Activated CD8-positive, alpha-beta memory T cell treated with anti-CD3 and anti-CD28 coated beads, Interleukin-2, amount 10 ng/mL, durations not matched to agents 7 days and 5 days (primary cell): ENCODE measurements around the gene ZNF639. TPM values are rescaled to one million over a fixed set of nuclear protein-coding genes. Genes with fewer than 3 reads are reported as not detected.
"Not testable (repeated sequence)": the region's sequence is repeated elsewhere in the genome, so short reads cannot be mapped to it uniquely, and the experiment has no call there.

Source experiments
- ATAC-seq: fragments of 150-1000 bp; cut with Tn5 transposase; one replicate; pipeline ENCODE4 v1.10.0; 2021; ENCODE audit warnings: moderate library complexity
- CTCF ChIA-PET: fragments of 350-600 bp; sonication (Branson Sonifier 250); formaldehyde crosslinking; loops from one replicate; lab custom pipeline; 2021; ENCODE audit warnings: antibody characterized with exemption; lab: Charles Lee
- DNase-seq: peaks from one replicate; pipeline ENCODE4 v3.0.0-alpha.2; 2020
- H3K27ac Mint-ChIP-seq: one replicate; pipeline ENCODE4 v1.8.0; 2021; ENCODE audit warnings: mild to moderate bottlenecking, mixed read lengths
- H3K27me3 Mint-ChIP-seq: one replicate; pipeline ENCODE4 v1.8.0; 2021; ENCODE audit warnings: mixed read lengths
- H3K36me3 Mint-ChIP-seq: one replicate; pipeline ENCODE4 v1.8.0; 2021; ENCODE audit warnings: mild to moderate bottlenecking, mixed read lengths
- H3K4me1 Mint-ChIP-seq: one replicate; pipeline ENCODE4 v1.8.0; 2021; ENCODE audit warnings: mixed read lengths
- H3K4me3 Mint-ChIP-seq: one replicate; pipeline ENCODE4 v1.8.0; 2021; ENCODE audit warnings: mild to moderate bottlenecking, moderate library complexity, mixed read lengths
- H3K9me3 Mint-ChIP-seq: one replicate; pipeline ENCODE4 v1.8.0; 2022; ENCODE audit warnings: low read depth, mixed read lengths
- total RNA-seq, 2 experiments: library from RNA; stranded (reverse); gene quantifications; one replicate each; pipeline ENCODE4 v1.2.3, GENCODE V29; 2021

The ZNF639 gene
- total RNA-seq, 2 experiments from 2014 or later = 30.1 to 32.2 TPM

DNA sequence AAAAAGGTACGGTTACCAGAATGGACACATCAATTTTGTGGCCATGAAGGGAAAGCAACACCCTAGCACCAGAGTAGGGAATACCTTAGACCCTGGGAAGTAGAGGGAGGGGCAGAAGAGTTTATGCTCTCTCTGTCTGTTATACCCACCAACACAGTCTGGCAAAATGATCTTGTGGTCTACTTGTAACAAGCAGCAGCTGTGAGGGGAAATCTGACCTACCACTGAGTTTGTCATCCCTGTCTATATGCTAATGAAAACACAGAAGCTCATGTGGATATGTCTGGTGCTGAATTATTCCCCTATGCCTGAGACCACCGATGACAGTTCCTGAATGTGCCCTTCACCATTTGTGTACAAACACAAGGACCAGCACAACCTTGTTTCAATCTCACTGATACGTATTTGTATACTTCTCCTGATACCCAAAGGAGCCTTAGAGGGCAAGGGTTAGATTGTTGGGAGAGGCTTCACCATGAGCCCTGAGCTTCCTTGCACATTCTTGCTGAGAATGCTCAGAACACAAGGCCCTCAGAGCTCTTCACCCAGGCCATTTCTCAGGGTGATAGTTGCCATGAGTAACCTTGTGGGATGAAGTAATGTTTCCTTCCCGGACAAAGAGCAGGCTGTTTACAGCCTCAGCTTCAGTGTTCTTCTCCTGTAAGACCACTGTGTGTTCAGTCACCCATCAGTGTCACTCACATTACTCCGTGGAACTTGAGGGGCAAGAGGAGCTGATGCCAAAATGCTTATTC lies 24.7 kb upstream of the ZNF639 start:
- Mint-ChIP-seq H3K4me1 (peaks cover 2% of the 10 kb centered on the region), H3K27ac (no peak overlapping the region), H3K9me3 (no peaks in the 10 kb centered on the region), H3K36me3 (no peaks in the 10 kb centered on the region), H3K27me3 (peaks cover 25% of the 10 kb centered on the region), H3K4me3 (no peak overlapping the region)
- CTCF ChIA-PET = no interaction called here
- ATAC-seq = no peak
- no peak for DNase-seq

DNA sequence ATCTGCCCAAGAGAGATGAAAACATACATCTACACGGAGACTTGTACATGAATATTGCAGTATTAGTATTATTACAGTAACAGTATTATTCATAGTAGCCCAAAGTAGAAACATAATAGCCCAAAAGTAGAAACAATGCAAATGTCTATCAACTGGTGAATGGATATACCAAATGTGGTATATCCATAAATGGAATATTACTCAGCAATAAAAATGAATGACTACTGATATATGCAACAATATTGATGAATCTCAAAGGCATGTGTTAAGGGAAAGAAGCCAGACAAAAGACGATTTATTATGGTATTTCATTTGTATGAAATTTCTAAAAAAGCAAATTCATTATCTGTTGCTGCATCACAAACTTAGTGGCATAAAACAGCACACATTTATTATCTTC lies 23.5 kb upstream of the ZNF639 start:
- Mint-ChIP-seq H3K27ac (no peak overlapping the region), H3K36me3 (no peaks in the 10 kb centered on the region), H3K4me1 (peaks cover 2% of the 10 kb centered on the region), H3K27me3 (peaks cover 23% of the 10 kb centered on the region), H3K4me3 (no peak overlapping the region), H3K9me3 (no peaks in the 10 kb centered on the region)
- ATAC-seq = no peak
- CTCF ChIA-PET = no interaction called here
- no peak for DNase-seq

GRCh38 chr3:179299999-179300613 lies 22.7 kb upstream of the ZNF639 start:
- DNase-seq (no peak), ATAC-seq (no peak)
- peaks cover 19% of the 10 kb centered on the region for H3K27me3 Mint-ChIP-seq
- no peaks in the 10 kb centered on the region for H3K9me3 Mint-ChIP-seq
- H3K27ac Mint-ChIP-seq = no peak overlapping the region
- no peaks in the 10 kb centered on the region for H3K36me3 Mint-ChIP-seq
- H3K4me3 Mint-ChIP-seq = no peak overlapping the region
- CTCF ChIA-PET = no interaction called here
- H3K4me1 Mint-ChIP-seq = peaks cover 2% of the 10 kb centered on the region

DNA sequence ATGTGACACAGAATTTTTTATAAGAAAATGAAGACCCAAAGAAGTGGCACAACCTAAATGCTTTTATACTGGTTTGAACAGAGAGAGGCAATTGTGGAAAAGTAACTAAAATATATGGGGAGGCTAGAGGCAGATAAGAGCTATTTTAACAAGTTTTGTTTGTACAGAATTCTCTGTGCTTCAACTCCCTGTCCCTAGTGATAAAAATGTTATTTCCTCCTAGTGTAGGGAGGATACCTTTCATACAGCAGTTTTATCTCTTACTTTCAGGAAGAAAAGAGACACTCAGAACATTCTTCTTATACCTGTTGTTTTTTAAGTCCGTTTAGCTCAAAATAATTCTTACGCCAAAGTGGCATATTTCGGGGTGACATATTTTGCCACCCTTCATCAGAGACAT lies 21.2 kb upstream of the ZNF639 start:
- CTCF ChIA-PET = interaction anchor here (0.9 kb wide), 1 partner anchor 286 kb away, joined by 3 read pairs; no protein-coding TSS in a partner anchor
- ATAC-seq = no peak
- Mint-ChIP-seq H3K4me3 (no peak overlapping the region), H3K9me3 (no peaks in the 10 kb centered on the region), H3K27ac (no peak overlapping the region), H3K27me3 (peaks cover 27% of the 10 kb centered on the region), H3K4me1 (peaks cover 2% of the 10 kb centered on the region), H3K36me3 (no peaks in the 10 kb centered on the region)
- DNase-seq = no peak

- H3K27me3 Mint-ChIP-seq = peaks cover 24% of the 10 kb centered on the region
- H3K27ac Mint-ChIP-seq = no peak overlapping the region
- DNase-seq (no peak), ATAC-seq (no peak)
- H3K9me3 Mint-ChIP-seq = no peaks in the 10 kb centered on the region
- H3K4me1 Mint-ChIP-seq = peaks cover 2% of the 10 kb centered on the region
- H3K4me3 Mint-ChIP-seq = no peak overlapping the region
- CTCF ChIA-PET = interaction anchor here (0.9 kb wide), 1 partner anchor 287 kb away, joined by 3 read pairs; no protein-coding TSS in a partner anchor
- H3K36me3 Mint-ChIP-seq = no peaks in the 10 kb centered on the region
Measured at GRCh38 chr3:179302111-179302510, 20.7 kb upstream of the ZNF639 start.

- H3K27me3 Mint-ChIP-seq = peaks cover 19% of the 10 kb centered on the region
- no peak overlapping the region for H3K4me3 Mint-ChIP-seq
- H3K4me1 Mint-ChIP-seq = peaks cover 2% of the 10 kb centered on the region
- H3K9me3 Mint-ChIP-seq = no peaks in the 10 kb centered on the region
- CTCF ChIA-PET = interaction anchor here (2.1 kb wide), 1 partner anchor 16 kb away, joined by 6 read pairs; no protein-coding TSS in a partner anchor
- no peak for ATAC-seq
- no peak overlapping the region for H3K27ac Mint-ChIP-seq
- H3K36me3 Mint-ChIP-seq = no peaks in the 10 kb centered on the region
- DNase-seq = no peak
Measured at GRCh38 chr3:179304605-179305004, 18.2 kb upstream of the ZNF639 start.

GRCh38 chr3:179307362-179307761 lies 15.5 kb upstream of the ZNF639 start:
- CTCF ChIA-PET = interaction anchor here (1.1 kb wide), 1 partner anchor 202 kb away, joined by 3 read pairs; no protein-coding TSS in a partner anchor
- H3K27me3 Mint-ChIP-seq = peaks cover 27% of the 10 kb centered on the region
- H3K4me3 Mint-ChIP-seq, H3K36me3 Mint-ChIP-seq, H3K9me3 Mint-ChIP-seq, H3K4me1 Mint-ChIP-seq, H3K27ac Mint-ChIP-seq, DNase-seq, ATAC-seq: not testable (repeated sequence)

DNA sequence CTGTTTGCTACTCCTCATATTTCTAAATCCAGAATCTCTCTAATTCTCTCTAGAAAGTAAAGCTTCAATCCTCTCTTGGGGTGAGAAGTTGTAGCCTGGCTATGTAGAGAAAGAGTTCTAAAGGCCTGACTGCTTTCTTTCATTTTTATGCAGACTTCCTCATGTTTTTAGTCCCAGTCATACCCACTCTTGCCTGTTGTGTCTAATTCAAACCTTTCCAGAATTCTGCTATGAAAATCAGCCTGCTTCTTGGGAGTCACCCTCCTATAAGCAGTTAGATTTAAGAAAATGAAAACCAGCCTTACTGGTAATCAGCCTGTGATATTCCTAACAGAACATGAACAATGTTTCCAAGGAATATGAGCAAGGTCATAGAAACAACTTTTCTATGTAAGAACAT lies 14.8 kb upstream of the ZNF639 start:
- Mint-ChIP-seq H3K27me3 (peaks cover 32% of the 10 kb centered on the region), H3K4me3 (no peak overlapping the region), H3K4me1 (no peaks in the 10 kb centered on the region), H3K36me3 (no peaks in the 10 kb centered on the region), H3K9me3 (no peaks in the 10 kb centered on the region), H3K27ac (no peak overlapping the region)
- DNase-seq (no peak), ATAC-seq (no peak)
- CTCF ChIA-PET = interaction anchor here (0.7 to 1.1 kb wide), 2 partner anchors 202 to 255 kb away, joined by 3 read pairs; partner anchors contain the start of gene ACTL6A

- no peak overlapping the region for H3K4me3 Mint-ChIP-seq
- peaks cover 38% of the 10 kb centered on the region for H3K27me3 Mint-ChIP-seq
- H3K27ac Mint-ChIP-seq = no peak overlapping the region
- no peaks in the 10 kb centered on the region for H3K36me3 Mint-ChIP-seq
- ATAC-seq (no peak), DNase-seq (no peak)
- H3K4me1 Mint-ChIP-seq = no peaks in the 10 kb centered on the region
- H3K9me3 Mint-ChIP-seq = no peaks in the 10 kb centered on the region
- CTCF ChIA-PET = no interaction called here
Measured at GRCh38 chr3:179309225-179310078, 13.4 kb upstream of the ZNF639 start.

- DNase-seq (no peak), ATAC-seq (no peak)
- H3K9me3 Mint-ChIP-seq = no peaks in the 10 kb centered on the region
- peaks cover 28% of the 10 kb centered on the region for H3K4me1 Mint-ChIP-seq
- H3K27ac Mint-ChIP-seq = no peak overlapping the region
- H3K4me3 Mint-ChIP-seq = no peak overlapping the region
- H3K27me3 Mint-ChIP-seq = peaks cover 20% of the 10 kb centered on the region
- CTCF ChIA-PET = interaction anchor here (1.6 to 2.3 kb wide), 3 partner anchors 172 to 303 kb away, joined by 5 to 11 read pairs (median 5); partner anchors contain the start of gene PIK3CA
- no peaks in the 10 kb centered on the region for H3K36me3 Mint-ChIP-seq
Measured at GRCh38 chr3:179318876-179319275, 4.0 kb upstream of the ZNF639 start.

DNA sequence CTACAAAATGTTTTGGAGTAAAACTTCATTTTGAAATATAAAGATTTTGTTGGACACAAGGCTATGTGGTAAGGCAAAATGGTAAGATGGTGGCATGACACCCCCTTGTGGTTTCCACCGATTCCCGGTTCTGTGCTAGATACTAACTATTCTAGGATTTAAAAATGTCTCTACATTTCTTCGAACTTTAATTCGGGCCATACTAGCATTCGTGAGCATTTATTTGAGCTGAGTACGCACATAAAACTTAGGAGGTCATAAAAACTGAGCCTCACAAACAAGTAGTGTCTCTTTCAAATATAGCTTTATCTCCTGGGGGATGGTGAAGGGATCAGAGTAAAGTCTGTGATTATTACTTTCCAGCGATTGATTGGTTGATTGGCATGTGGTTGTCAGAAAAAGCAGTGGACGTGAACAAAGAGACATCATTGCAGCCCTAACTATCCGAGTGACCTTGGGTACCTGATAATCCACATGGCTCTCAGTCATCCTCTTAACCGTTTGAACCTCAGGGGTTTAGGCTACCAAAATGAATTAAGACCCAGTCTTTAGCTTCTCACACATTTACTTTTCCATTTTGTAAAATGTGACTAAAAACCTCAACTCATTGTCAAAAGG lies 1.1 kb upstream of the ZNF639 start:
- peaks cover 7% of the 10 kb centered on the region for H3K36me3 Mint-ChIP-seq
- H3K27ac Mint-ChIP-seq = peak overlapping the region; percentile 71
- no peak for ATAC-seq
- no peaks in the 10 kb centered on the region for H3K9me3 Mint-ChIP-seq
- CTCF ChIA-PET = interaction anchor here (0.6 to 2.5 kb wide), 14 partner anchors 16 to 306 kb away, joined by 3 to 16 read pairs (median 4); partner anchors contain the start of genes ACTL6A and PIK3CA
- peaks cover 12% of the 10 kb centered on the region for H3K27me3 Mint-ChIP-seq
- peak; percentile 44 for DNase-seq
- H3K4me3 Mint-ChIP-seq = peak overlapping the region; percentile 72
- peaks cover 33% of the 10 kb centered on the region for H3K4me1 Mint-ChIP-seq

- Mint-ChIP-seq H3K4me3 (peak overlapping the region; percentile 88), H3K36me3 (peaks cover 9% of the 10 kb centered on the region), H3K9me3 (no peaks in the 10 kb centered on the region), H3K27ac (peak overlapping the region; percentile 92), H3K4me1 (peaks cover 36% of the 10 kb centered on the region), H3K27me3 (peaks cover 8% of the 10 kb centered on the region)
- CTCF ChIA-PET = interaction anchor here (0.5 to 2.8 kb wide), 8 partner anchors 16 to 308 kb away, joined by 3 to 15 read pairs (median 3); partner anchors contain the start of gene PIK3CA
- peak; percentile 51 for ATAC-seq
- peak; percentile 74 for DNase-seq
Measured at GRCh38 chr3:179323197-179324110, 623 bp downstream of the ZNF639 start.
